Activated naive CD4-positive, alpha-beta T cell treated with anti-CD3 and anti-CD28 coated beads for 36 hours (primary cell): Measurements from ENCODE around the gene DSCAML1. TPM values are rescaled to one million over a fixed set of nuclear protein-coding genes. Genes with fewer than 3 reads are reported as not detected.

Experiments
- CTCF ChIA-PET: fragments of 350-600 bp; sonication (Branson Sonifier 250); formaldehyde crosslinking; loops from one replicate; lab custom pipeline; 2021; ENCODE audit warnings: antibody characterized with exemption; lab: Charles Lee
- DNase-seq: peaks from one replicate; pipeline ENCODE4 v3.0.0-alpha.2; 2020
- H3K27ac Mint-ChIP-seq: one replicate; pipeline ENCODE4 v1.8.0; 2021; ENCODE audit warnings: mild to moderate bottlenecking, mixed read lengths
- H3K27me3 Mint-ChIP-seq: one replicate; pipeline ENCODE4 v1.8.0; 2021; ENCODE audit warnings: low read depth, mixed read lengths
- H3K36me3 Mint-ChIP-seq: one replicate; pipeline ENCODE4 v1.8.0; 2021; ENCODE audit warnings: low read depth, mixed read lengths
- H3K4me1 Mint-ChIP-seq: one replicate; pipeline ENCODE4 v1.8.0; 2021; ENCODE audit warnings: low read depth, mixed read lengths
- H3K4me3 Mint-ChIP-seq: one replicate; pipeline ENCODE4 v1.8.0; 2021; ENCODE audit warnings: mild to moderate bottlenecking, moderate library complexity, mixed read lengths
- H3K9me3 Mint-ChIP-seq: one replicate; pipeline ENCODE4 v1.8.0; 2021; ENCODE audit warnings: mixed read lengths
- intact Hi-C: fragments of 100-400 bp; cut with micrococcal nuclease; formaldehyde crosslinking; loops from one replicate; pipeline ENCODE4 v1.15.1; 2023
- total RNA-seq, 2 experiments: library from RNA; stranded (reverse); gene quantifications; one replicate each; pipeline ENCODE4 v1.2.3, GENCODE V29; 2021

The DSCAML1 gene
- total RNA-seq, 2 experiments from 2014 or later, result 0.17 to 0.30 TPM

GRCh38 chr11:117595440-117595839 is 201.6 kb downstream of the DSCAML1 start:
- CTCF ChIA-PET, result interaction anchor here (0.6 kb wide), 1 partner anchor 316 kb away, joined by 6 read pairs; no protein-coding TSS in a partner anchor
- H3K4me3 Mint-ChIP-seq, result no peak overlapping the region
- intact Hi-C loops, result no loop called here
- no peak for DNase-seq
- no peaks in the 10 kb centered on the region for H3K9me3 Mint-ChIP-seq
- H3K4me1 Mint-ChIP-seq, result no peaks in the 10 kb centered on the region
- no peak overlapping the region for H3K27ac Mint-ChIP-seq
- peaks cover 15% of the 10 kb centered on the region for H3K27me3 Mint-ChIP-seq
- no peaks in the 10 kb centered on the region for H3K36me3 Mint-ChIP-seq

GRCh38 chr11:117594721-117595120 is 202.3 kb downstream of the DSCAML1 start:
- intact Hi-C loops, result no loop called here
- Mint-ChIP-seq H3K9me3 (no peaks in the 10 kb centered on the region), H3K27ac (no peak overlapping the region), H3K27me3 (peaks cover 13% of the 10 kb centered on the region), H3K4me1 (no peaks in the 10 kb centered on the region), H3K4me3 (no peak overlapping the region), H3K36me3 (no peaks in the 10 kb centered on the region)
- CTCF ChIA-PET, result no interaction called here
- no peak for DNase-seq

GRCh38 chr11:117593065-117593464 is 204.0 kb downstream of the DSCAML1 start:
- no peak for DNase-seq
- intact Hi-C loops, result no loop called here

DNA sequence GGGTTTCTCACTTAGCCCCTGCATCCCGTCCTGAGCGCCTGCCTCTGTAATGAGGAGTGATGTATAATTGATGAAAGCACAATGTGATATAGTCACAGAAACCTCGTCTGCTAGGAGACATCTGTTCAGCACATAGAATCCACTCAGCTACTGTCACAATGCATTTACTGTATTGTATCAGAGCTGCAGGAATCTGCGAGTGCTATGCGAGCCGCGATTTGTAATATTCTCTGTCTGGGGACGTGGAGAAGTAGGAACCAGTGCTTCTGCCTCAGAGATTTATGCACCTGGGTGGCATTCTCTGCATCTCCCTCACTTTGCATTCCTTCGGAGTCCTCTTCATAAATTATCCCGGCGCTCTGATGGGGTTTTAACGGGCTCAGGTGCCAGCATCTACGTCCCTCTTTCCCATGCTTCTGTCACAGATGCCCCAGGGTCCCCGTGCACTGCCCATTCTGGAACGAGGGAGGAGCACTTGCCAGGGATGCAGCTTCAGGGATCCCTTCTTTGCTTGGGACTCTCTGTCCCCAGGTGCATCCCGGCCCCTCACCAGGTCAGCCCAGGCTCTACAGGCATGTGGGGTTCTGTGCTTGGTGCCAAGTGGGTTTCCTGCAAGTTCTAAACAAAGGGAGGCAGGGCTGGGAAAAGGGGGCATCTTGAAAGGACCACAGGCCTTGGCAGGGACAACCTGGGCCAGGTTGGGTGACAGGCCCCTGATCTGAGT is 205.5 kb downstream of the DSCAML1 start:
- intact Hi-C loops, result no loop called here
- no peaks in the 10 kb centered on the region for H3K9me3 Mint-ChIP-seq
- no peak overlapping the region for H3K27ac Mint-ChIP-seq

More at GRCh38 chr11:117593065-117593464, 204.0 kb downstream of the DSCAML1 start:
- Mint-ChIP-seq H3K4me1 (no peaks in the 10 kb centered on the region), H3K27ac (no peak overlapping the region), H3K9me3 (no peaks in the 10 kb centered on the region), H3K36me3 (no peaks in the 10 kb centered on the region), H3K27me3 (peaks cover 6% of the 10 kb centered on the region), H3K4me3 (no peak overlapping the region)
- CTCF ChIA-PET, result no interaction called here

DNA sequence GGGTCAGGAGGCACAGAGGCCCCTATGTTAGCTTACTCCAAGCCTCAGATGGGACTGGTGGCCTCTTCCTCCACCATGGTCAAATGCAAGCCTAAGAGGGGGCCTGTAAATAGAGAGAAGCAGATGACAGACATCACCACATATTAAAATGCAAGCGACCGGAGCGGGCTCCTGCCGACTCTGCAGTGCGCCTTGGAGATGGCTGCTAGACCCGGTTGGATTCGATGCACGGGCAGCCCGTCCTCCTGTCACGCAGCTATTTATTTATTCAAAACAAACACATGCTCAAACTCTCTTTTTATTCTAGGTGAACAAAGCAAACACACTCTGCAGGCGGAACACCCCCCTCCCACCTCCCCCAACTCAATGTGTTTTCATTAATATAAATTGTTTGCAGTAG is 208.0 kb downstream of the DSCAML1 start:
- CTCF ChIA-PET, result interaction anchor here (0.8 kb wide), 1 partner anchor 164 kb away, joined by 3 read pairs; no protein-coding TSS in a partner anchor
- Mint-ChIP-seq H3K36me3 (no peaks in the 10 kb centered on the region), H3K4me1 (no peaks in the 10 kb centered on the region), H3K9me3 (no peaks in the 10 kb centered on the region), H3K4me3 (no peak overlapping the region), H3K27me3 (no peaks in the 10 kb centered on the region), H3K27ac (no peak overlapping the region)
- intact Hi-C loops, result no loop called here
- DNase-seq, result no peak

More for the DNA sequence above, 205.5 kb downstream of the DSCAML1 start:
- peaks cover 4% of the 10 kb centered on the region for H3K27me3 Mint-ChIP-seq
- DNase-seq, result no peak
- H3K4me3 Mint-ChIP-seq, result no peak overlapping the region
- H3K4me1 Mint-ChIP-seq, result no peaks in the 10 kb centered on the region
- H3K36me3 Mint-ChIP-seq, result no peaks in the 10 kb centered on the region
- CTCF ChIA-PET, result no interaction called here

- no peaks in the 10 kb centered on the region for H3K4me1 Mint-ChIP-seq
- no peaks in the 10 kb centered on the region for H3K36me3 Mint-ChIP-seq
- DNase-seq, result no peak
- H3K9me3 Mint-ChIP-seq, result no peaks in the 10 kb centered on the region
- intact Hi-C loops, result no loop called here
- CTCF ChIA-PET, result interaction anchor here (1.0 to 1.1 kb wide), 2 partner anchors 33 to 162 kb away, joined by 3 to 5 read pairs; no protein-coding TSS in a partner anchor
- no peak overlapping the region for H3K4me3 Mint-ChIP-seq
- H3K27ac Mint-ChIP-seq, result no peak overlapping the region
- H3K27me3 Mint-ChIP-seq, result no peaks in the 10 kb centered on the region
These were observed 208.7 kb downstream of the DSCAML1 start for GRCh38 chr11:117588166-117588810.

DNA sequence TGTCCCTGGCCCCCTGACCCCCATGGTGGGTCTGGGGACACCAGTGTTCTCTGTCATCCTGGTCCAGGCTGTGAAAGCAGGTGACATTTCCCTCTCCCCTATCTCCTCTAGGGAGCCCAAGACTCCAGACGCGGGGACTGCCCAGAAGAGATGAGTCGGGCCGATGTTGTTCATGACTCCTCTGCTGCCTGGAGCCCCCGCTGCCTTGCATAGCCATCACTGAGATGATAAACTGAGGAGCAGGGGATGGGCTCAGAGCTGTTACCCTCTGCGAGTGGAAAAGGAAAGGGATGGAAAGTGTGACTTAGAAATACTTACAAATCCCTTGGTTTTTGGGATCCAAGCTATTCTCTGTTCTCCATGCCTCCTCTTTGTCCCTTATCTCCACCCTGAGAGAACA is 209.6 kb downstream of the DSCAML1 start:
- no peak overlapping the region for H3K4me3 Mint-ChIP-seq
- intact Hi-C loops, result no loop called here
- no peaks in the 10 kb centered on the region for H3K36me3 Mint-ChIP-seq
- CTCF ChIA-PET, result interaction anchor here (1.0 kb wide), 1 partner anchor 161 kb away, joined by 5 read pairs; no protein-coding TSS in a partner anchor
- no peaks in the 10 kb centered on the region for H3K4me1 Mint-ChIP-seq
- H3K9me3 Mint-ChIP-seq, result no peaks in the 10 kb centered on the region
- no peaks in the 10 kb centered on the region for H3K27me3 Mint-ChIP-seq
- no peak overlapping the region for H3K27ac Mint-ChIP-seq
- no peak for DNase-seq

DNA sequence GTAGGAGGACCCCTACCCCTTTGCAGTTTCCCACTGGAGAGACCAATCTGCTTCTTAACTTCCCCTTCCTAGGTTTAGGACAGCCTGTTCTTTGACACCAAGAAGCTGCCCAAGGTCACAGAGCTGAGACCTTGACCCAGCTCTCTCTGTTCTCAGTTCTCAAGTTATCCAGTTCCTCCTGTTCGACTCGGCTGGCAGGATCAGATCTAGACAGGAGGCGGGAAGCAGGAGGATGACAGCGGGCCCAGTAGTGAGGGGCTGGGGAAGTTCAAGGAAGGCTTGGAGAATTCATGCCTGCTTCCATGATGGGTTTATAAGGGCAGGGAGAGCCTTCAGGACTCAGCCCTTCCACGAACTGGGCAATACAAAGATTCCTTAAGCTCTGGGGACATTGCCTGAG is 210.6 kb downstream of the DSCAML1 start:
- intact Hi-C loops, result no loop called here
- Mint-ChIP-seq H3K27ac (no peak overlapping the region), H3K36me3 (no peaks in the 10 kb centered on the region), H3K4me3 (no peak overlapping the region), H3K9me3 (no peaks in the 10 kb centered on the region), H3K27me3 (no peaks in the 10 kb centered on the region), H3K4me1 (no peaks in the 10 kb centered on the region)
- no peak for DNase-seq
- CTCF ChIA-PET, result no interaction called here

GRCh38 chr11:117585631-117586030 is 211.4 kb downstream of the DSCAML1 start:
- Mint-ChIP-seq H3K27me3 (no peaks in the 10 kb centered on the region), H3K9me3 (no peaks in the 10 kb centered on the region), H3K27ac (no peak overlapping the region), H3K4me3 (no peak overlapping the region), H3K4me1 (no peaks in the 10 kb centered on the region), H3K36me3 (no peaks in the 10 kb centered on the region)
- CTCF ChIA-PET, result no interaction called here
- no peak for DNase-seq
- intact Hi-C loops, result no loop called here

- Mint-ChIP-seq H3K27me3 (no peaks in the 10 kb centered on the region), H3K9me3 (no peaks in the 10 kb centered on the region), H3K36me3 (no peaks in the 10 kb centered on the region), H3K4me3 (no peak overlapping the region), H3K27ac (no peak overlapping the region), H3K4me1 (no peaks in the 10 kb centered on the region)
- CTCF ChIA-PET, result no interaction called here
- intact Hi-C loops, result no loop called here
- DNase-seq, result no peak
These were observed 212.8 kb downstream of the DSCAML1 start for GRCh38 chr11:117584056-117584830.

- H3K4me3 Mint-ChIP-seq, result no peak overlapping the region
- H3K27me3 Mint-ChIP-seq, result peaks cover 4% of the 10 kb centered on the region
- no peaks in the 10 kb centered on the region for H3K9me3 Mint-ChIP-seq
- CTCF ChIA-PET, result no interaction called here
- no peak overlapping the region for H3K27ac Mint-ChIP-seq
- H3K4me1 Mint-ChIP-seq, result no peaks in the 10 kb centered on the region
- no peak for DNase-seq
- H3K36me3 Mint-ChIP-seq, result no peaks in the 10 kb centered on the region
- intact Hi-C loops, result no loop called here
These were observed 213.8 kb downstream of the DSCAML1 start for GRCh38 chr11:117583063-117583801.

DNA sequence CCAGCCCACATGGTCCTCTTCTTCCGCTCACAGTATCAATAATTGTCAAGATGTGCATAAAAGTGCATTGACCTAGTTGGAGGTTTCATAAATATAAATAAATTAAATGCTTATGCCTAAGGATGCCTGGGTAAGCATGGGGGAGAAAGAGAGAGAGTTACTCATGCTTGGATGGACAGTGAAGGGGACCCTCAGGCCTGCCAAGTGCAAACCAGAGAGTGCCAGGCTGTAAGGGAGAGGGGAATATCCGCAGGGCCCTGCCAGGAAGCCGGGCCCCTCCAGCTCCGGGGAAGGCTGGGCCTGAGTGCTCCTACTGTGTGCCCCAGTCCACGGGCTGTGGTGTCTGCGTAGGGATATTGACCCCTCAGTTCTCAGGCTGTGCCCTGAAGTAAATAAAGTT is 214.6 kb downstream of the DSCAML1 start:
- Mint-ChIP-seq H3K36me3 (no peaks in the 10 kb centered on the region), H3K27me3 (peaks cover 5% of the 10 kb centered on the region), H3K4me3 (no peak overlapping the region), H3K4me1 (no peaks in the 10 kb centered on the region), H3K9me3 (no peaks in the 10 kb centered on the region), H3K27ac (no peak overlapping the region)
- intact Hi-C loops, result no loop called here
- DNase-seq, result no peak
- CTCF ChIA-PET, result no interaction called here
